Ectodermal cell (in vitro differentiated cells): ENCODE results near the gene ZNF792.
"Not testable (repeated sequence)": the region's sequence is repeated elsewhere in the genome, so short reads cannot be mapped to it uniquely, and the experiment has no call there.

Experiments used
- H3K27ac ChIP-seq: 2 replicates; pipeline ENCODE4 v1.7.0; 2013; ENCODE audit warnings: mild to moderate bottlenecking, low read depth, low read length; ENCODE audit not compliant: insufficient read depth, poor library complexity, severe bottlenecking
- H3K27me3 ChIP-seq: 2 replicates; pipeline ENCODE4 v1.7.0; 2013; ENCODE audit warnings: mild to moderate bottlenecking, low read length; ENCODE audit not compliant: insufficient read depth, control insufficient read depth, poor library complexity, severe bottlenecking
- H3K36me3 ChIP-seq: one replicate; pipeline ENCODE4 v1.7.0; 2013; ENCODE audit warnings: low read length; ENCODE audit not compliant: control insufficient read depth, insufficient read depth
- H3K4me1 ChIP-seq: one replicate; pipeline ENCODE4 v1.7.0; 2013; ENCODE audit warnings: low read length; ENCODE audit not compliant: control insufficient read depth, insufficient read depth
- H3K4me3 ChIP-seq: 2 replicates; pipeline ENCODE4 v1.7.0; 2013; ENCODE audit warnings: low read depth, low read length, control low read depth; ENCODE audit not compliant: insufficient read depth
- H3K9me3 ChIP-seq: 2 replicates; pipeline ENCODE4 v1.7.0; 2013; ENCODE audit warnings: mild to moderate bottlenecking, low read length, moderate library complexity; ENCODE audit not compliant: control insufficient read depth
- WGBS, 2 experiments: methylation state at CpG; one replicate each; pipeline ENCODE4 v1.1.7; 2013; ENCODE audit warnings: missing lambda C conversion rate in 2 of 2; 5-methylcytosine and 5-hydroxymethylcytosine counted together

Gene ZNF792

DNA sequence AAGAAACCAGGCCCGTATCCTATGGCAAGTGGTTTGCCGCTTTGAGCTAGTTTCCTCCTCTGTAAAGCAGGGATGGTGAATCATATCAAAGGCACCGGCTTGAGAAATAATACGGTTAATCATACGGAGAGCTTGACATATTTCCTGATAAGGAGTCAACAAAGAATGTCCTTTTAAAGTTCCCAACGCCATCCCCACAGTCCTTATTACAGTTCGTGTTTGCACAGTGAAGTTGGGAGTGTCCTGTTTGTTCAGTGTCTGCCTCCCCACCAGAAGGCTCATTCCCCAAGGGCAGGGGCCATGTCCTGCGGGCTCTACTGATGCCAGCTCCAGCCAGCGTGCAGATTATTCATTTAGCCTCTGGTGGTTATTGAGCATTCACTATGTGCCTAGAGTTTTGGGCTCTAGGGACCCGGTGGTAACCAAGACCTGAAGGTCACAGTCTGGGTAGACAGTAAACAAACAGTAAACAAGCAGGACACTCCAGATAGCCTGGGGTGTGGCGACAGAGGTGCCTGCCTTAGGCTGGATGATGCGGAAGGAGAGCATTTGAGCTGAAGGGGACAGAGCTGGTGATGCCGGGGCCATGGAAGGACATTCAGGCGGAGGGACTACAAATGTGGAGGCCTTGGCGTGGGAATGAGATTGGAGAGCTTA is 42.4 kb upstream of the ZNF792 start:
- no peak overlapping the region for H3K4me3 ChIP-seq
- peaks cover 9% of the 10 kb centered on the region for H3K4me1 ChIP-seq
- 96 to 97% methylated on average over 15 of the region's 15 CpGs for WGBS, 2 experiments
- H3K27ac ChIP-seq = no peak overlapping the region
- no peaks in the 10 kb centered on the region for H3K27me3 ChIP-seq
- H3K9me3 ChIP-seq = no peaks in the 10 kb centered on the region
- peaks cover 26% of the 10 kb centered on the region for H3K36me3 ChIP-seq

DNA sequence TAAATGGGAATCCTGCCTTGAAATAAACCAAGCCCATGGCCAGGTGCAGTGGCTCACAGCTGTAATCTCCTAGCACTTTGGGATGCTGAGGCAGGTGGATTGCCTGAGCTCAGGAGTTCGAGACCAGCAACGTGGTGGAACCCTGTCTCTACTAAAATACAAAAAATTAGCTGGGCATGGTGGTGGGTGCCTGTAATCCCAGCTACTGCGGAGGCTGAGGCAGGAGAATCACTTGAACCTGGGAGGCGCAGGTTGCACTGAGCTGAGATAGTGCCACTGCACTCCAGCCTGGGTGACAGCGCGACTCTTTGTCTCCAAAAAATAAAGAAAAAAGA is 41.9 kb upstream of the ZNF792 start:
- H3K27ac ChIP-seq, H3K9me3 ChIP-seq, H3K4me3 ChIP-seq, H3K27me3 ChIP-seq: not testable (repeated sequence)
- peaks cover 25% of the 10 kb centered on the region for H3K36me3 ChIP-seq
- H3K4me1 ChIP-seq = peaks cover 12% of the 10 kb centered on the region
- 97% methylated on average over 6 of the region's 6 CpGs for WGBS, 2 experiments

DNA sequence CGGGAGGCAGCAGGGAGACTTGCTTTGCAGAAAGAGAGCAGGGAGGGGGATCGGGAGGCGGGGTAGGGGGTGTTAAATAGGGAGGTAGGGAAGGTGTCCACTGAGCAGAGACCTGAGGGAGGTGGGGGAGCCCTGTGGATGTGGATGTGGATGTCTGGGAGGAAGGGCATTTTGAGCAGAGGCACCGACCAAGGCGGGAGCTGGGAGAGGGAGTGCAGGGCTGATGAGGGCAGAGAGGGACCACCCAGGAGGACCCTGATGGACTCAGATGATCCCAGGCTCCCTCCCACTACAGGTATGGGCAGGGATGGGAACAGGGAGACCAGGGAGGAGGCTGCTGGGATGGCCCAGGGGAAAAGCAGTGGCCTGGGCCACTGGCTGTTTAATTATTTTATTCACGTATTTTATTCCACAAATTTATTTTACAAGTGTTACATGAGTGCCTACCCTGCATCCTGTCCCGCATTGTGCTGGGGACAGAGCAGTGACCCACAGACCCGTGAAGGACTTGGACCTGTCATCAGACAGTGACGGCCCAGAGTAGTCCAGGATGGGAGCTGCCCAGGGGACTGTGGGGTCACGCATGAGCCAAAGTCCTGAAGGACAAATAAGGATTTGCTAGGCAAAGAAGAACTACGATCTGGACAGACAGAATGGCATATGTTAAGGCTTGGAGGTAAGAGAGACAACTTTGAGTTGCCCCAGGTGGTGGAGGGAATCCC is 41.4 kb upstream of the ZNF792 start:
- H3K27ac ChIP-seq = no peak overlapping the region
- H3K4me1 ChIP-seq = peaks cover 12% of the 10 kb centered on the region
- peaks cover 25% of the 10 kb centered on the region for H3K36me3 ChIP-seq
- H3K27me3 ChIP-seq = no peaks in the 10 kb centered on the region
- WGBS, 2 experiments = 95 to 97% methylated on average over 11 of the region's 11 CpGs
- H3K4me3 ChIP-seq = no peak overlapping the region
- H3K9me3 ChIP-seq = no peaks in the 10 kb centered on the region

DNA sequence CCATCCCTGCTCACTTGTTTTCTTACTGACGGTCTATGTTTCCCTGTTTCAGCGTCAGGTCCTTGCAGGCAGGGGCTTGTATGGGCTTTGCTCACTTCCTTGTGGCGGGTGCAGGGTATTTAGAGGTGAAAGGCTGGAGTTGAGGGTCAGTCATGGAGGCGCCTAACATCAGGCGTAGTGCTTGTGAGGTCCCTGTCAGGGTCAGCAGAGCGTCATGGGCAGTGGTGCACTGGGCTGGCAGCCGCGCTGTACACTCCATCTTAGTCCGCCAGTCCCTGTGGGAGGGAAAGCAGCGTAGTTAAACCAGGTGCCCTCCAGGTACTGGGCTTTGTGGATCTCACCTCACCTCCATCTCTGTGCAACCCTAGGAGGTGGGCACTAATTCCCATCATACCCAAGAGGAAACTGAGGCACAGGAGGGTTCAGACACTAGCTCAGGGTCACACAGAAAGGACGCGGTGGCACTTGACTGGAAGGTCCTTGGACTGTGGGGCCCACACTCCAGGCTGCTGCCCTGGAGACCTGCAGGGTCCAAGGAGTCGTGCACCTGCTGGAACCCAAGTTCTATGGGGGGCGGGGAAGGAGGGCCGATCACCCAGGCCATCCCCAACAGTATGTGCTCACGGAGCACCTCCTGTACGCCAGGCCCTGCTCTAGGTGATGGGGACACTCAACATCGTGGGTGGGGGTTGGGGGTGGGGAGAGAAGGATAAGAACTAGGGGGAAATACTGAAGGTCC is 40.7 kb upstream of the ZNF792 start:
- Histone ChIP-seq H3K27ac (no peak overlapping the region), H3K27me3 (no peaks in the 10 kb centered on the region), H3K9me3 (no peaks in the 10 kb centered on the region), H3K4me1 (peaks cover 12% of the 10 kb centered on the region), H3K4me3 (no peak overlapping the region), H3K36me3 (peaks cover 19% of the 10 kb centered on the region)
- WGBS, 2 experiments = 95 to 97% methylated on average over 18 of the region's 18 CpGs

DNA sequence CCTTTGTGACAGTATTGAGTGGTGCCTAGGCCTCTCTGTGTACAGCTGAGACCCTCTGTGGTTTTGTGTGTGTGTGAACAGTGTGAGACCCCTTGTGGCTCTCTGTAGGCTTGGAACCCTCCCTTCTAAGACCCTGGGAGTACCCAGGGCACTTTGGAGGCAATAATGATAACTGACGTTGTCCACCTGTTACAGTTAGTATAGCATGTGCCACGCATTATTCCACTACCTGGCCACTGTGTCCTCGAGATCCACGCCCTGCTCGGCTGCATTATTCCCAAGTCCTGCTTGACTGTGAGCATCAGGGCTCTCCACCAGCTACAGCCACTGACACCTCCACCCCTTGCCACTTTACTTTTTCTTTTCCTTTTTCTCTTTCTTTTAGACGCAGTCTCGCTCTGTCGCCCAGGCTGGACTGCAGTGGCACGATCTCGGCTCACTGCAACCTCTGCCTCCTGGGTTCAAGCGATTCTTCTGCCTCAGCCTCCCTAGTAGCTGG is 38.1 kb upstream of the ZNF792 start:
- WGBS, 2 experiments = 93 to 95% methylated on average over 11 of the region's 11 CpGs
- H3K27me3 ChIP-seq = no peaks in the 10 kb centered on the region
- H3K9me3 ChIP-seq = no peaks in the 10 kb centered on the region
- H3K4me1 ChIP-seq = peaks cover 12% of the 10 kb centered on the region
- H3K36me3 ChIP-seq = peaks cover 8% of the 10 kb centered on the region
- no peak overlapping the region for H3K4me3 ChIP-seq
- H3K27ac ChIP-seq = no peak overlapping the region

DNA sequence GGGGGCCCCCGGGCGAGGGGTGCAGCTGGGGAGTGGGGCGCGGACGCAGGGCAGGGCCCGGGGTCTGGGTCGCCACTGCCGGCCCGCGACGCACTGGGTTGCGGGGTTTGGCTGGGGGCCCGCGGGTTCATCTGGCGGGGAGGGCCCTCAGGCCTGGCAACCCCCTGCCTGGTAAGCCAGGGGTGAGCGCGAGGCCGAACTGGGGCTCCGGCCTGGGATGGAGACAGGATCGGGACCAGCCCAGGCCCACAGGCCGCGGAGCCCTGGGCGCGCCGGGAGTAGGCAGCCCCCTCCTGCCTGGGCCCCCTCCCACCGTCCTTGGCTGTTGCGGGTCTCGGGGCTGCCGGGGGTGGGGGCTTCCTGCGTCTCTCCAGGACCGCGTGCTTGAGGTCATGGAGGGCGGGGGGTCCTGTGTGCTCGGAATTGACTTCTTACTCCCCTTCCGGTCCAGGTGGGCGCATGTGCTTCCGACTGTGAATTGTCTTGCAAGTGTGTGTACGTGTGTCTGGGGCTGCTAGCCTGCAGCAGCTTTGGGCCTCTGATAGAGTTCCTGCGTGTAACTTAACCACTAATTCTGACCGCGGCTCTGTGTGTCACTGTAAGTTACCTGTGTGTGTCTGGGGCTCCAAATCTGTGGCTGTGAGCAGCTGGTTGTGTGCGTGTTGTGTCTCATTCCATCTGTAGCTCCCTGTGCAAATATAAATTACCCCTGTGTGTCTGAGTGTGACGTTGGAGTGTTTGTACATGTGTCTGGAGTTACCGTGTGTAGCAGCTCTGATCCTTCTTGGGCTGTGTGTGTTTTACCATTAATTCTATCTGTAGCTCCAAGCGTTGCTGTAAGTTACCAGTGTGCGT is 36.8 kb upstream of the ZNF792 start:
- Histone ChIP-seq H3K4me3 (peak overlapping the region; percentile 57), H3K27me3 (no peaks in the 10 kb centered on the region), H3K36me3 (peaks cover 6% of the 10 kb centered on the region), H3K27ac (peak overlapping the region; percentile 57), H3K9me3 (no peaks in the 10 kb centered on the region), H3K4me1 (peaks cover 12% of the 10 kb centered on the region)
- WGBS, 2 experiments = 4 to 5% methylated on average over 46 of the region's 46 CpGs

DNA sequence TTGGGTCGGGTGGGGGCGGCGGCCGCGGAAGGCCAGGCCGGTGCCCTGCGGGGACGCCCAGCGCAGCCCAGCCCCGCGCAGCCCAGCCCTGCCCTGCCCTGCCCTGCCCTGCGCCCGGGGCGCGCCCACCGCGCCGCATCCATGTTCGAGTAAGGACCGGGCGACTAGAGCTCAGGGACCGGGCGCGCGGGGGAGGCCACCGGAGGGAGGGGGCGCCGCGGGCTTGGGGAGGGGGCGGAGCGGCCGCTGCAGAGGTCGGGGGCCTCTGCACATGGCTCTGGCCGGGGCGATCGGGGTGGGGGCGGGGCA is 36.3 kb upstream of the ZNF792 start:
- peaks cover under 1% of the 10 kb centered on the region for H3K36me3 ChIP-seq
- H3K4me1 ChIP-seq = peaks cover 12% of the 10 kb centered on the region
- no peaks in the 10 kb centered on the region for H3K27me3 ChIP-seq
- WGBS, 2 experiments = 1% methylated on average over 37 of the region's 37 CpGs
- H3K9me3 ChIP-seq = no peaks in the 10 kb centered on the region
- no peak overlapping the region for H3K27ac ChIP-seq
- H3K4me3 ChIP-seq = peak overlapping the region; percentile 57

DNA sequence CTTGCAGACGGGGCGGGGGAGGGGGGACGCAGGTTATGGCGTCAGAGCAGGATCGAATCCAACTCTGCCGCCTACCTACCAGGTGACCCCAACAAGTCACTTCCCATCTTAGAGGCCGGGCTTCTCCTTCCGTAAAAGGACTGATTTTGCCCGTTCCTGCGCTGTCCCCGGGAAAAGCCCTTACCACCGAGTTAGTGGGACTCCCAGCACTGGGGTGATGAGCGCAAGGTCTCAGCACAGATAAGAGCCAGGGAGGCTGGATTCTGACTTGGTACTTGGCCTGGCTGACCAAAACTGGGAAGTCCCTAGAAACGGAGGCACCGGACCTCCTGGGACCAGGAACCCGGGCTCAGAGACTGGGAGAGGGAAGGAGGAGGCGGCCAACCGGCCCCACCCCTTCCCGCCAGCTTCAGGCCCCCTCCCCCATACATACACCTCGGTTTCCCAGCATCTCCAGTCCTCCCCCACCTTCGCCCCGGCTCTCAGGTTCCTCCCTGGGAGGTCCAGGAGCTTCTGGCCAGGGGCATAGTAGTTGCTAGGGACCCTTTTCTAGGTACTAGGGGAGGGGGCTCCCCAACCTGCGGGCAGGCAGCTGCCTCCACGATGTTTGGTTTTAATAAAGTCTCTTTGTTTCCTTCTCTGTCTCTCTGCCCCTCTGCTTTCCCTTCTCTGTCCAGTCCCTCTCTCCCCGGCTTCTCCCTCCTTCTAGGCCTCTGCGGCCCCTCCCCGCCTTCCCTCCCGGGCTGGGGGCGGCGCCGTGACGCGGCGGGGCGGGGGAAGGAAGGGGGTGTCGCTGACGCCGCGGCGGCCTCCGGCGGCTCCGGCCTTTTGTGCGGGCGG is 35.7 kb upstream of the ZNF792 start, which contains the start of gene GRAMD1A:
TSS of gene GRAMD1A (plus strand) at position 826 of the 840 bp plus-strand sequence. CDS start 156 bp downstream, outside the sequence.
- no peaks in the 10 kb centered on the region for H3K36me3 ChIP-seq
- peak within 1 kb of the TSS; percentile 92 for H3K27ac ChIP-seq
- peak within 1 kb of the TSS; percentile 57 for H3K4me3 ChIP-seq
- H3K4me1 ChIP-seq = peaks cover 12% of the 10 kb centered on the region
- 1% methylated on average over 44 to 45 of the region's 45 CpGs for WGBS, 2 experiments
- no peaks in the 10 kb centered on the region for H3K9me3 ChIP-seq
- H3K27me3 ChIP-seq = no peaks in the 10 kb centered on the region

DNA sequence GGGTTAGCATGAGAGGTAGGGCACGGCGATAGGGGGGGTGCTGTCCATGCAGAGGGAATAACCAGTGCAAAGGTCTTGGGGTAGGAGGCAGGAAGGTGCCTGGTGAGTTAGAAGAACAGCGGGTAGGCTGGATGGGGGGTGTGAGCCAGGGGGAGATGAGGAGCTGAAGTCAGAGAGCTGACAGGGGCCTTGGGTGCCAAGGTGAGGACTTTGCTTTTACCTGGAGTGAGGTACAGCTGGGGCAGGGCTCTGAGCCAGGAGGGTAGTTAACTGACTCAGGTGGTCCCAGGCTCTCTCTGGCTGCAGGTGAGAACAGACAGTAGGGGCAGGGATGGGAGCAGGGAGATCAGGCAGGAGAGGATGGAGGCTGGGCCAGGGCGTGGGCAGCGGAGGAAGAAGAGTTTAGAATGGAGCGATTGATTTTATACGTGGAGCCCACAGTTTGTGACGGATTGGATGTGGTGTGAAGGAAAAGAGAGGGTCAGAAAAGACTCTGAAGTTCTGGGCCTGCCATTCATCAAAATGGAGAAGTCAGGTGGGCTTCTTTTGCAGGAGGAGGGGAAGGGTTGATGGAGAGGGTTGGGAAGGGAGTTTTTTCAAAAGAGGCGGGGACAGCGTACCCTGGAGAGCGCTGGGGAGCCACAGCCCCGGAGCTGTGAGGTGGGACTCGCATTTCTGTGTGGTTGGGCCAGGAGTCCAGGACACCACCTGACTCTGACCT is 34.9 kb upstream of the ZNF792 start:
- Histone ChIP-seq H3K4me1 (peaks cover 12% of the 10 kb centered on the region), H3K4me3 (peak overlapping the region; percentile 57), H3K36me3 (no peaks in the 10 kb centered on the region), H3K9me3 (no peaks in the 10 kb centered on the region), H3K27ac (peak overlapping the region; percentile 92), H3K27me3 (no peaks in the 10 kb centered on the region)
- WGBS, 2 experiments = 29 to 33% methylated on average over 13 of the region's 13 CpGs
